K562 (cell line): ENCODE results near the gene FBXL12. TPM values are rescaled to one million over a fixed set of nuclear protein-coding genes. Genes with fewer than 3 reads are reported as not detected.

ENCODE experiments used
- BRF1 ChIP-seq: IDR thresholded peaks from 3 replicates; pipeline ENCODE4 v1.6.1; 2011; ENCODE audit warnings: borderline replicate concordance, mild to moderate bottlenecking; ENCODE audit not compliant: insufficient read length; ENCODE audit errors: extremely low read depth
- FOSL1 ChIP-seq: fragments of 200-800 bp; sonication (Bioruptor generic); conservative IDR thresholded peaks from 2 replicates; pipeline ENCODE4 v1.6.1; 2016; ENCODE audit warnings: missing genetic modification characterization, missing compliant biosample characterization
- FOXM1 ChIP-seq, 2 experiments: fragments of 450-650 bp in 1 of 2; sonication (generic) in 1 of 2; formaldehyde crosslinking in 1 of 2; IDR thresholded peaks; 2 replicates each; pipeline versions ENCODE4 v1.6.1 to v1.9.0; 2017 to 2022; ENCODE audit warnings: low read depth in 2 of 2, mild to moderate bottlenecking in 2 of 2, missing genetic modification reagents in 1 of 2, moderate library complexity in 1 of 2
- HOMEZ ChIP-seq: fragments of 250-450 bp; sonication (Bioruptor Pico); IDR thresholded peaks from 2 replicates; pipeline ENCODE4 v1.4.0; 2020; ENCODE audit warnings: mild to moderate bottlenecking, moderate library complexity
- KAT8 ChIP-seq: fragments of 450-650 bp; IDR thresholded peaks from 2 replicates; pipeline ENCODE4 v1.6.1; 2016; ENCODE audit warnings: low read depth, mild to moderate bottlenecking
- MTF1 ChIP-seq: fragments of 250-450 bp; sonication (Bioruptor Pico); IDR thresholded peaks from 2 replicates; pipeline ENCODE4 v1.9.0; 2021; ENCODE audit warnings: moderate library complexity, mild to moderate bottlenecking, inconsistent platforms, borderline replicate concordance
- NR4A1 ChIP-seq, 2 experiments: fragments of 250-450 bp in 1 of 2; fragments of 450-650 bp in 1 of 2; sonication (Bioruptor Pico) in 1 of 2; IDR thresholded peaks; 2 replicates each; pipeline versions ENCODE4 v1.4.0 to v1.6.1; 2016 to 2020; ENCODE audit warnings: mild to moderate bottlenecking in 2 of 2, missing compliant biosample characterization in 1 of 2, missing genetic modification characterization in 1 of 2, moderate library complexity in 1 of 2
- PHB ChIP-seq: fragments of 250-450 bp; sonication (Bioruptor Pico); IDR thresholded peaks from 2 replicates; pipeline ENCODE4 v1.5.0; 2021
- PURB ChIP-seq: sonication (generic); formaldehyde crosslinking; IDR thresholded peaks from 2 replicates; pipeline ENCODE4 v1.9.0; 2021; ENCODE audit warnings: low read depth, mild to moderate bottlenecking, missing genetic modification reagents
- SRSF1 ChIP-seq: fragments of 200-400 bp; formaldehyde crosslinking; IDR thresholded peaks from 2 replicates; pipeline ENCODE4 v1.6.1; 2017; ENCODE audit warnings: mild to moderate bottlenecking, low read depth, low read length, moderate library complexity
- USF2 ChIP-seq: sonication (generic); formaldehyde crosslinking; IDR thresholded peaks from 2 replicates; pipeline ENCODE4 v1.5.0; 2020; ENCODE audit warnings: missing genetic modification reagents
- ZBTB17 ChIP-seq: fragments of 450-650 bp; formaldehyde crosslinking; IDR thresholded peaks from 2 replicates; pipeline ENCODE4 v1.4.0; 2020; ENCODE audit warnings: mild to moderate bottlenecking
- ZBTB8A ChIP-seq: fragments of 450-650 bp; IDR thresholded peaks from 2 replicates; pipeline ENCODE4 v1.6.1; 2018; ENCODE audit warnings: mild to moderate bottlenecking, moderate library complexity; ENCODE audit not compliant: partially characterized antibody
- ZFP36 ChIP-seq: fragments of 150-350 bp; IDR thresholded peaks from 2 replicates; pipeline ENCODE4 v1.6.1; 2018; ENCODE audit warnings: low read length, low read depth; ENCODE audit not compliant: partially characterized antibody
- ZNF318 ChIP-seq, 2 experiments: fragments of 450-650 bp; IDR thresholded peaks; 2 replicates each; pipeline ENCODE4 v1.6.1; 2016; ENCODE audit warnings: mild to moderate bottlenecking in 2 of 2, borderline replicate concordance in 1 of 2, low read depth in 1 of 2, moderate library complexity in 1 of 2
- polyA plus RNA-seq, 8 experiments: library from polyadenylated mRNA; depleted of rRNA in 4 of 8; stranded (reverse) in 5 of 8; unstranded in 3 of 8; fragments of >200 nt; fragmentation: Nextera tagmentation in 2 of 8; fragmentation: Illumina TruSeq in 1 of 8; extraction: Ambion mirVana in 2 of 8; extraction: Trizol in 1 of 8; gene quantifications; 2 replicates each; pipeline versions ENCODE4 v1.2.1 to v1.2.3, GENCODE V29; 2011 to 2014; ENCODE audit warnings: inconsistent platforms in 1 of 8, missing spikeins in 1 of 8
- total RNA-seq, 7 experiments: library from RNA; depleted of rRNA in 6 of 7; stranded (reverse); fragments of >200 nt in 6 of 7; fragmentation: Illumina TruSeq in 2 of 7; extraction: Trizol in 2 of 7; gene quantifications; 2 replicates each; pipeline versions ENCODE4 v1.2.1 to v1.2.3, GENCODE V29; 2011 to 2021; ENCODE audit warnings: low replicate concordance in 1 of 7

Gene FBXL12
- total and polyA plus RNA-seq, 9 of the 15 experiments (the other 6 are each of a cell fraction or from before 2014, with no cell fraction given): 2.7 to 40.5 (median 26.5) TPM

- TF ChIP-seq ZBTB17 (peak; percentile 55), SRSF1 (0 out of 2 replicates have a peak, but pooled peaks have one; percentile 27), FOSL1 (peak; percentile 68), MTF1 (CRISPR knock-in tag) (peak; percentile 62; the same call in 1 of the 2 replicates), NR4A1 (CRISPR knock-in tag; IDR thresholded peaks at IDR 0.05) (no peak), NR4A1 (tag; IDR thresholded peaks at IDR 0.05) (peak; percentile 73; the same call in 1 of the 2 replicates), USF2 (CRISPR knock-in tag) (no peak), ZFP36 (peak; percentile 18), KAT8 (no peak), BRF1 (no peak), PHB (CRISPR knock-in tag) (no peak), PURB (CRISPR knock-in tag) (no peak), ZNF318 (IDR thresholded peaks at IDR 0.05; ENCODE audit: borderline replicate concordance in 1 of 2, low read depth in 1 of 2) (no peak), ZBTB8A (no peak), FOXM1 (IDR thresholded peaks at IDR 0.05; ENCODE audit: low read depth) (0 out of 2 replicates have a peak, but pooled peaks have one; percentile 5), FOXM1 (CRISPR knock-in tag; IDR thresholded peaks at IDR 0.05; ENCODE audit: low read depth) (no peak), HOMEZ (CRISPR knock-in tag) (no peak)
These were observed 50.4 kb downstream of the FBXL12 start, which contains the start of gene ZNF846 (continued) for GRCh38 chr19:9768175-9769112.
